Heart left ventricle (tissue), 16 donors: Measurements from ENCODE around the gene PRSS33. TPM values are rescaled to one million over a fixed set of nuclear protein-coding genes. Genes with fewer than 3 reads are reported as not detected.

Source experiments
- ATAC-seq, 4 donors: fragments of 200-7000 bp; cut with Tn5 transposase; one replicate each; pipeline ENCODE4 v1.9.1; 2020 to 2022; ENCODE audit warnings: moderate library complexity in 4 of 4, mild to moderate bottlenecking in 3 of 4, moderate number of reproducible peaks in 1 of 4
- DNase-seq, 5 donors: peaks; one replicate each; pipeline ENCODE4 v3.0.0-alpha.2; 2020
- H3K27ac ChIP-seq, 12 donors: fragments of 200-600 bp; sonication (generic) in 4 of 12; one replicate each; pipeline versions ENCODE4 v1.5.0 to v1.8.0; 2016 to 2022; ENCODE audit warnings: mild to moderate bottlenecking in 2 of 12
- H3K27me3 ChIP-seq, 9 donors: fragments of 200-600 bp; sonication (generic) in 2 of 9; one replicate each; pipeline versions ENCODE4 v1.5.1 to v1.8.0; 2016 to 2022; ENCODE audit warnings: mild to moderate bottlenecking in 3 of 9
- H3K36me3 ChIP-seq, 9 donors: fragments of 200-600 bp; sonication (generic) in 2 of 9; one replicate each; pipeline versions ENCODE4 v1.5.0 to v1.8.0; 2018 to 2022; ENCODE audit warnings: mild to moderate bottlenecking in 2 of 9
- H3K4me1 ChIP-seq, 12 donors: fragments of 200-600 bp; sonication (generic) in 4 of 12; one replicate each; pipeline versions ENCODE4 v1.5.0 to v1.8.0; 2016 to 2022; ENCODE audit warnings: mild to moderate bottlenecking in 3 of 12
- H3K4me3 ChIP-seq, 12 donors: fragments of 200-600 bp; sonication (generic) in 4 of 12; one replicate each; pipeline versions ENCODE4 v1.5.0 to v1.8.0; 2017 to 2022; ENCODE audit warnings: mild to moderate bottlenecking in 9 of 12, moderate library complexity in 4 of 12
- H3K9me3 ChIP-seq, 12 donors: fragments of 200-600 bp; sonication (generic) in 4 of 12; one replicate each; pipeline versions ENCODE4 v1.5.0 to v1.8.0; 2016 to 2022; ENCODE audit warnings: mild to moderate bottlenecking in 1 of 12
- POLR2A ChIP-seq, 2 donors: fragments of 450-650 bp; IDR thresholded peaks; one replicate each; pipeline ENCODE4 v1.6.1; 2017; ENCODE audit warnings: antibody characterized with exemption in 2 of 2, mild to moderate bottlenecking in 2 of 2, moderate library complexity in 2 of 2
- WGBS, 4 donors: extraction: QIAGEN DNeasy Blood & Tissue Kit in 2 of 4; methylation state at CpG; one replicate each; pipeline versions ENCODE4 v1.1.5 to v1.1.7; 2013 to 2018; 5-methylcytosine and 5-hydroxymethylcytosine counted together
- intact Hi-C, 10 donors: fragments of 100-400 bp; cut with DNase I; formaldehyde crosslinking; loops; one replicate each; pipeline versions ENCODE4 v1.11.1 to v1.14.2; 2022
- polyA plus RNA-seq, 2 donors: library from polyadenylated mRNA; stranded (reverse); fragments of 200-250 nt; gene quantifications; one replicate each; pipeline ENCODE4 v1.2.3, GENCODE V29; 2013
- total RNA-seq, 9 donors: library from RNA; depleted of rRNA in 2 of 9; stranded (reverse); fragments of >200 nt in 2 of 9; fragmentation: NEBNext Ultra II Directional in 3 of 9; extraction: Animal tissue kit (Norgen Biotek cat#: 25700) in 3 of 9; gene quantifications; one replicate each; pipeline versions ENCODE4 v1.1.0 to v1.2.4, GENCODE V29; 2016 to 2023
- TF ChIP-seq, protein P1 (sequence below), 12 donors: fragments of 200-600 bp; sonication (generic) in 4 of 12; IDR thresholded peaks; one replicate each; pipeline versions ENCODE4 v1.5.0 to v1.8.0; 2018 to 2022; ENCODE audit warnings: antibody characterized with exemption in 12 of 12, mild to moderate bottlenecking in 5 of 12
- donor health status: ischemic (EF 13 %, LVEDD 7.1; RV severe dilation, severe dysfunction).
- donor health status: healthy with polysubstance abuse.
- donor health status: DM: no; HTN: yes; CAD: no.
- donor health status: DM: no; HTN: no; CAD: no.
- donor health status: ischemic (EF 25% LVEDD 6.9; RV normal size, moderate dysfunction).
- donor health status: ischemic (EF 25% LVEDD 5.7; RV mildly dilated, moderate dysfunction).
- donor health status: healthy.
- donor health status: DM: yes; HTN: yes; CAD: no.
- donor health status: ischemic (EF 35%, LVEDD 5.7; RV mildly dilated, moderate dysfunction).
- donor health status: nonischemic (EF 11% LVEDD 7.7; RV severe dilation, severe dysfunction).
- donor health status: DM: yes; HTN: yes; CAD: no.
- donor health status: PGD.
- donor health status: ischemic (EF 29% LVEDD 5.4; RV normal size, mild dysfunction).
- donor health status: nonischemic (EF 23%, LVEDD 6.1; RV moderate dilation, normal function).

PRSS33 gene
- total and polyA plus RNA-seq, 11 donors = not detected

GRCh38 chr16:2809149-2809760 is 21.9 kb upstream of the PRSS33 start:
- Histone ChIP-seq H3K4me3 (no peak overlapping the region), H3K27ac (no peak overlapping the region), H3K27me3 (peaks cover 0 to 18% (median 7%) of the 10 kb centered on the region in 9 donors), H3K9me3 (peaks cover 0 to 10% (median 4%) of the 10 kb centered on the region in 12 donors), H3K4me1 (peaks cover 0 to 9% (median 0%) of the 10 kb centered on the region in 12 donors), H3K36me3 (no peaks in the 10 kb centered on the region)
- ATAC-seq = no peak
- intact Hi-C loops = no loop called here
- DNase-seq = no peak
- WGBS, 4 donors = 75 to 76% (median 76%) methylated on average over 3 of the region's 3 CpGs
- no peak for TF ChIP-seq POLR2A (IDR thresholded peaks at IDR 0.05)
- TF ChIP-seq, protein P1, sequence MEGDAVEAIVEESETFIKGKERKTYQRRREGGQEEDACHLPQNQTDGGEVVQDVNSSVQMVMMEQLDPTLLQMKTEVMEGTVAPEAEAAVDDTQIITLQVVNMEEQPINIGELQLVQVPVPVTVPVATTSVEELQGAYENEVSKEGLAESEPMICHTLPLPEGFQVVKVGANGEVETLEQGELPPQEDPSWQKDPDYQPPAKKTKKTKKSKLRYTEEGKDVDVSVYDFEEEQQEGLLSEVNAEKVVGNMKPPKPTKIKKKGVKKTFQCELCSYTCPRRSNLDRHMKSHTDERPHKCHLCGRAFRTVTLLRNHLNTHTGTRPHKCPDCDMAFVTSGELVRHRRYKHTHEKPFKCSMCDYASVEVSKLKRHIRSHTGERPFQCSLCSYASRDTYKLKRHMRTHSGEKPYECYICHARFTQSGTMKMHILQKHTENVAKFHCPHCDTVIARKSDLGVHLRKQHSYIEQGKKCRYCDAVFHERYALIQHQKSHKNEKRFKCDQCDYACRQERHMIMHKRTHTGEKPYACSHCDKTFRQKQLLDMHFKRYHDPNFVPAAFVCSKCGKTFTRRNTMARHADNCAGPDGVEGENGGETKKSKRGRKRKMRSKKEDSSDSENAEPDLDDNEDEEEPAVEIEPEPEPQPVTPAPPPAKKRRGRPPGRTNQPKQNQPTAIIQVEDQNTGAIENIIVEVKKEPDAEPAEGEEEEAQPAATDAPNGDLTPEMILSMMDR (IDR thresholded peaks at IDR 0.05) = no peak

DNA sequence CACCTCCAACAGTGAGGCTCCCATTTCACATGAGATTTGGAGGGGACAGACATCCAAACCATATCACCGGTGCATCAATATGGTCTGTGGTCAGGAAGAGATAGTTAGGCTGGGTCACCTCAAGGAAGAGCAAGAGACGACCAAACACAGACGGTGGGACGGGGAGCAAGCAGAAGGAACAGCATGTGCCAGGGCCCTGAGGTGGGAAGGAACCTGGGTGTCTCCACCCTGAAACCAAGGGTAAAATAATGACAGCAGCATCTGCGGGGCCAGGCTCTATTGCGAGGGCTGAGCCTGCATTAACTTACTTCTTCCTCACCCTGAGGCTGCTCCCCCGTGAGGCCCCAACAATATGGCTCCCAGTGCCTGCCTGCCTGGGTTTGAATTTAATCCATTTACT is 20.8 kb upstream of the PRSS33 start:
- 76 to 87% (median 85%) methylated on average over 7 of the region's 7 CpGs for WGBS, 4 donors
- no peak for DNase-seq

DNA sequence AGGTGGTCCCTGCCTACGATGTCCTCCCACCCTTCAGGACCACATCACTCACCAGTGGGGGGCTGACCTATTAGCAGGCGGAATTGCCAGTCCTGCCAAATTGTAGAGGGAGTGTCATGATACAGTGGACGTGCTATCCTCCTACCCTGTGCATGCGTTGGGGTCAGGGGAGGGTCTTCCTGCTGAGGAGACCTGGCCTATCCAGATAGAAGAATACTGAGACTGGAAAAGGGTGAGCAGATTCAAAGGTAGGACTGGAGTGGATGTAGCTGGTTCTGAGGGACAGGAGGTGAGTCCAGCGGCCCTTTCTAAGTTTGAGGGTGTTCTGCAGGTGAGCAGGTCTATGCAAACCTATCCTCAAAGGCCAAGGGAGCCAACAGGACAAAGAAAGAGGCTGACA is 18.9 kb upstream of the PRSS33 start:
- H3K36me3 ChIP-seq = no peaks in the 10 kb centered on the region
- H3K27ac ChIP-seq = no peak overlapping the region
- no peak for DNase-seq
- intact Hi-C loops = no loop called here
- ATAC-seq = no peak
- H3K9me3 ChIP-seq = peaks cover 0 to 24% (median 12%) of the 10 kb centered on the region in 12 donors
- H3K4me3 ChIP-seq = no peak overlapping the region
- H3K4me1 ChIP-seq = no peaks in the 10 kb centered on the region
- peaks cover 0 to 7% (median 3%) of the 10 kb centered on the region in 9 donors for H3K27me3 ChIP-seq
- 71 to 77% (median 75%) methylated on average over 5 of the region's 5 CpGs for WGBS, 4 donors
- TF ChIP-seq POLR2A (IDR thresholded peaks at IDR 0.05) = no peak
- TF ChIP-seq, protein P1 (IDR thresholded peaks at IDR 0.05) = no peak

More for the DNA sequence above, 20.8 kb upstream of the PRSS33 start:
- no peaks in the 10 kb centered on the region for H3K36me3 ChIP-seq
- ATAC-seq = no peak
- peaks cover 0 to 20% (median 12%) of the 10 kb centered on the region in 12 donors for H3K9me3 ChIP-seq
- peaks cover 0 to 9% (median 0%) of the 10 kb centered on the region in 12 donors for H3K4me1 ChIP-seq
- intact Hi-C loops = no loop called here
- no peak for TF ChIP-seq POLR2A (IDR thresholded peaks at IDR 0.05)
- TF ChIP-seq, protein P1 (IDR thresholded peaks at IDR 0.05) = no peak
- H3K27ac ChIP-seq = no peak overlapping the region
- peaks cover 0 to 18% (median 7%) of the 10 kb centered on the region in 9 donors for H3K27me3 ChIP-seq
- no peak overlapping the region for H3K4me3 ChIP-seq

- WGBS, 4 donors = 83 to 95% (median 91%) methylated on average over 3 to 4 of the region's 4 CpGs
- ATAC-seq = no peak
- H3K27me3 ChIP-seq = peaks cover 0 to 7% (median 0%) of the 10 kb centered on the region in 9 donors
- no peak overlapping the region for H3K27ac ChIP-seq
- intact Hi-C loops = no loop called here
- no peaks in the 10 kb centered on the region for H3K36me3 ChIP-seq
- H3K9me3 ChIP-seq = peaks cover 0 to 24% (median 12%) of the 10 kb centered on the region in 12 donors
- no peak overlapping the region for H3K4me3 ChIP-seq
- no peaks in the 10 kb centered on the region for H3K4me1 ChIP-seq
- no peak for DNase-seq
- TF ChIP-seq POLR2A (IDR thresholded peaks at IDR 0.05) = no peak
Observed at GRCh38 chr16:2804728-2805127, 17.4 kb upstream of the PRSS33 start.
